ENCODE measurements around the gene USP34.

USP34 gene

DNA sequence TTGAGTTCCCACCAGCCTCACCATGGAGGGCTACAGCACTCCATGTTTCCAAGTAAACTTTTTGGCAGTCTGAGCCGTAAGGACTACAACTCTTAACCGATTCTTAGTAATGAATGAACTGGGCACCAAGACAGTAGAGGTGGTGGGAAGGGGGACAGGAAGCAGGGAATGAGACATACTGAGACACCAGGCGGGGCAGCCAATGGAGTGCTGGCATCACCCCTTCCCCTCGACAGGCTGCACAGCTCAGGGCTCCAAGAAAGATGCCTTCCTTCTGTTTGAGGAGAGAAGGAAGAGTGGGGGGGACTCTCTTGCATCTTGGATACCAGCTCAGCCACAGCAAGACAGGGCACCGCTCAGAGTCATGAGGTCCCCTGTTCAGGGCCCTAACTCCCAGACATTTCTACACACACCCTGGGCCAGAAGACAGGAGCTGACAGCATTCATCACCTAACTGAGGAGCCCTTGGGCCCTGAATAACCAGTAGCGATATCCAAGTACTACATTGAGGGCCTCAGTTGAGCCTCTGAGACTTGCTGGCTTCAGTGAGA is 45.2 kb downstream of the USP34 start:
- no peak; the same call in 1 of the 3 replicates for ATAC-seq
- no peak for TF ChIP-seq TOX (CRISPR knock-in tag; IDR thresholded peaks at IDR 0.05; ENCODE audit: borderline replicate concordance)
- TF ChIP-seq, protein P1, sequence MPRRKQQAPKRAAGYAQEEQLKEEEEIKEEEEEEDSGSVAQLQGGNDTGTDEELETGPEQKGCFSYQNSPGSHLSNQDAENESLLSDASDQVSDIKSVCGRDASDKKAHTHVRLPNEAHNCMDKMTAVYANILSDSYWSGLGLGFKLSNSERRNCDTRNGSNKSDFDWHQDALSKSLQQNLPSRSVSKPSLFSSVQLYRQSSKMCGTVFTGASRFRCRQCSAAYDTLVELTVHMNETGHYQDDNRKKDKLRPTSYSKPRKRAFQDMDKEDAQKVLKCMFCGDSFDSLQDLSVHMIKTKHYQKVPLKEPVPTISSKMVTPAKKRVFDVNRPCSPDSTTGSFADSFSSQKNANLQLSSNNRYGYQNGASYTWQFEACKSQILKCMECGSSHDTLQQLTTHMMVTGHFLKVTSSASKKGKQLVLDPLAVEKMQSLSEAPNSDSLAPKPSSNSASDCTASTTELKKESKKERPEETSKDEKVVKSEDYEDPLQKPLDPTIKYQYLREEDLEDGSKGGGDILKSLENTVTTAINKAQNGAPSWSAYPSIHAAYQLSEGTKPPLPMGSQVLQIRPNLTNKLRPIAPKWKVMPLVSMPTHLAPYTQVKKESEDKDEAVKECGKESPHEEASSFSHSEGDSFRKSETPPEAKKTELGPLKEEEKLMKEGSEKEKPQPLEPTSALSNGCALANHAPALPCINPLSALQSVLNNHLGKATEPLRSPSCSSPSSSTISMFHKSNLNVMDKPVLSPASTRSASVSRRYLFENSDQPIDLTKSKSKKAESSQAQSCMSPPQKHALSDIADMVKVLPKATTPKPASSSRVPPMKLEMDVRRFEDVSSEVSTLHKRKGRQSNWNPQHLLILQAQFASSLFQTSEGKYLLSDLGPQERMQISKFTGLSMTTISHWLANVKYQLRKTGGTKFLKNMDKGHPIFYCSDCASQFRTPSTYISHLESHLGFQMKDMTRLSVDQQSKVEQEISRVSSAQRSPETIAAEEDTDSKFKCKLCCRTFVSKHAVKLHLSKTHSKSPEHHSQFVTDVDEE (CRISPR knock-in tag; IDR thresholded peaks at IDR 0.05), result no peak
- no peak for TF ChIP-seq OSR1 (CRISPR knock-in tag; IDR thresholded peaks at IDR 0.05)

DNA sequence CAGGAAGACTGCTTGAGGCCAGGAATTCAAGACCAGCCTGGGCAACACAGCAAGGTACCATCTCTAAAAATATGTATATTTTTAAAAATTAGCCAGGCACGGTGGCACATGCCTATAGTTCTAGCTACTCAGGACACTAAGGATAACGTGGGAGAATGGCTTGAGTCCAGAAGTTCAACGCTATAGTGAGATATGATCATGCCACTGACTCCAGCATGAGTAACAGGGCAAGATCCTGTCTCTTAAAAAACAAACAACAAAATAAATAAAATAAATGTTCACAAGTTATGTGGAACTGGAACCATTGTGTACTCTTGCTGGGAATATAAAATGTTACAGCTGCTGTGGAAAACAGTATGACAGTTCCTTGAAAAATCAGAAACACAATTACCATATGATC is 47.2 kb downstream of the USP34 start:
- TF ChIP-seq ARNTL (CRISPR knock-in tag; IDR thresholded peaks at IDR 0.05; ENCODE audit: borderline replicate concordance, low read depth), result no peak
- TF ChIP-seq PPARA (CRISPR knock-in tag; IDR thresholded peaks at IDR 0.05; ENCODE audit: borderline replicate concordance), result no peak
- TF ChIP-seq ZNF70 (CRISPR knock-in tag; IDR thresholded peaks at IDR 0.05), result no peak
- no peak for TF ChIP-seq TCF4 (CRISPR knock-in tag; IDR thresholded peaks at IDR 0.05; ENCODE audit: borderline replicate concordance)
- no peak for TF ChIP-seq CSDC2 (CRISPR knock-in tag; IDR thresholded peaks at IDR 0.05)
- TF ChIP-seq, protein P2, sequence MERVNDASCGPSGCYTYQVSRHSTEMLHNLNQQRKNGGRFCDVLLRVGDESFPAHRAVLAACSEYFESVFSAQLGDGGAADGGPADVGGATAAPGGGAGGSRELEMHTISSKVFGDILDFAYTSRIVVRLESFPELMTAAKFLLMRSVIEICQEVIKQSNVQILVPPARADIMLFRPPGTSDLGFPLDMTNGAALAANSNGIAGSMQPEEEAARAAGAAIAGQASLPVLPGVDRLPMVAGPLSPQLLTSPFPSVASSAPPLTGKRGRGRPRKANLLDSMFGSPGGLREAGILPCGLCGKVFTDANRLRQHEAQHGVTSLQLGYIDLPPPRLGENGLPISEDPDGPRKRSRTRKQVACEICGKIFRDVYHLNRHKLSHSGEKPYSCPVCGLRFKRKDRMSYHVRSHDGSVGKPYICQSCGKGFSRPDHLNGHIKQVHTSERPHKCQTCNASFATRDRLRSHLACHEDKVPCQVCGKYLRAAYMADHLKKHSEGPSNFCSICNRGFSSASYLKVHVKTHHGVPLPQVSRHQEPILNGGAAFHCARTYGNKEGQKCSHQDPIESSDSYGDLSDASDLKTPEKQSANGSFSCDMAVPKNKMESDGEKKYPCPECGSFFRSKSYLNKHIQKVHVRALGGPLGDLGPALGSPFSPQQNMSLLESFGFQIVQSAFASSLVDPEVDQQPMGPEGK (CRISPR knock-in tag; IDR thresholded peaks at IDR 0.05; ENCODE audit: borderline replicate concordance), result no peak
- TF ChIP-seq, protein P1 (CRISPR knock-in tag; IDR thresholded peaks at IDR 0.05), result no peak
- TF ChIP-seq, protein P3, sequence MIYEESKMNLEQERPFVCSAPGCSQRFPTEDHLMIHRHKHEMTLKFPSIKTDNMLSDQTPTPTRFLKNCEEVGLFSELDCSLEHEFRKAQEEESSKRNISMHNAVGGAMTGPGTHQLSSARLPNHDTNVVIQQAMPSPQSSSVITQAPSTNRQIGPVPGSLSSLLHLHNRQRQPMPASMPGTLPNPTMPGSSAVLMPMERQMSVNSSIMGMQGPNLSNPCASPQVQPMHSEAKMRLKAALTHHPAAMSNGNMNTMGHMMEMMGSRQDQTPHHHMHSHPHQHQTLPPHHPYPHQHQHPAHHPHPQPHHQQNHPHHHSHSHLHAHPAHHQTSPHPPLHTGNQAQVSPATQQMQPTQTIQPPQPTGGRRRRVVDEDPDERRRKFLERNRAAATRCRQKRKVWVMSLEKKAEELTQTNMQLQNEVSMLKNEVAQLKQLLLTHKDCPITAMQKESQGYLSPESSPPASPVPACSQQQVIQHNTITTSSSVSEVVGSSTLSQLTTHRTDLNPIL (CRISPR knock-in tag; IDR thresholded peaks at IDR 0.05; ENCODE audit: low read depth), result no peak
- no peak for TF ChIP-seq RARB (CRISPR knock-in tag; IDR thresholded peaks at IDR 0.05)
- no peak for TF ChIP-seq ZNF8 (CRISPR knock-in tag; IDR thresholded peaks at IDR 0.05)
- no peak for TF ChIP-seq OSR1 (CRISPR knock-in tag; IDR thresholded peaks at IDR 0.05)
- TF ChIP-seq ZFP3 (CRISPR knock-in tag; IDR thresholded peaks at IDR 0.05), result no peak
- peak; percentile 30; the same call in 1 of the 3 replicates for ATAC-seq

DNA sequence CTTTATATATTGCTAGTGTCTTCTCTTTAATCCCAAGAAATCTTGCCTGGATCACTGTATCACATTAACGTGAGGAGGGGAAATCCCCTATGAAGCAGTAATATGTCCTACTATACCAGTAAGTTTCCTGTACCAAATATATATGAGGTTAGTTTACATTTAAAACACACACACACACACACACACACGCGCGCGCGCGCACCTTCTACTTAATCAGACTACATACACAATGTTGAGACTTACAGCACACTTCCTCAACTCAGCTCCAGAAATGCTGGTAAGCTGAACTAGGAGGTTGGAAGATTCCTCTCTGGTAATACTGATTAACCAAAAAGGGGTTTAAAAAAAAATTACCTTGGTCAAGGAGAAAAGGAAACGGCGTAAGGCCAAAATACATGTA is 49.3 kb downstream of the USP34 start:
- no peak for TF ChIP-seq GLIS3 (CRISPR knock-in tag; IDR thresholded peaks at IDR 0.05)
- TF ChIP-seq, protein P1 (CRISPR knock-in tag; IDR thresholded peaks at IDR 0.05), result no peak
- TF ChIP-seq ZNF8 (CRISPR knock-in tag; IDR thresholded peaks at IDR 0.05), result no peak

DNA sequence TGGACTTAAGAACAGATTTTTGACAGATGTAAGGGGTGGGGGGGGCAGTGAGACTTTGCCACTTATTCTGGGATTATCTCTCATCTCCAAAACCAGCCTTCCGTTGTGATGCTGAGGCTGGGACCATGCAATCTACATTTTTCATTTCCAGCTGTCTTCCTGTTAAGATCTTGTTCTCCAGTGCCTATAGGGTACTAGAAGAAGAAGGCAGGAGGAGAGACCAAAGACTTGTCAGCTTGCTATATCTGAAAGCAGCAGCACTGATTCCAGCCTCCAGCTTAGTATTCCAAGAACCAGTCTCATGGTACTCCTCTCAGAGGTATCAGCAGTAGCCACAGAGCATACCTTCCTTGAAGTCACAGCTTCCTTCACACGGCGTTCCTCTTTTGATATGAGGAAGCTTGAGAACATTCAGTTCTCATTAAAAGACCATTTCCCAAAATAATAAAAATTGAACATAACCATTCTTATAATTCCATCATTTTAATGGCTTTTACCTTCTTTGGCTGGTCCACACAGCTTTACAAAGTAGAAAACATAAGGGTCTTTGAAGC is 49.8 kb downstream of the USP34 start:
- TF ChIP-seq ZFP3 (CRISPR knock-in tag; IDR thresholded peaks at IDR 0.05) (no peak), BACH2 (CRISPR knock-in tag; IDR thresholded peaks at IDR 0.05; ENCODE audit: borderline replicate concordance) (no peak), SNAI2 (CRISPR knock-in tag; IDR thresholded peaks at IDR 0.05) (no peak), OSR1 (CRISPR knock-in tag; IDR thresholded peaks at IDR 0.05) (no peak), ZNF70 (CRISPR knock-in tag; IDR thresholded peaks at IDR 0.05) (no peak), ZNF565 (CRISPR knock-in tag; conservative IDR thresholded peaks at IDR 0.05; ENCODE audit: low read depth) (no peak), ARNTL (CRISPR knock-in tag; IDR thresholded peaks at IDR 0.05; ENCODE audit: borderline replicate concordance, low read depth) (no peak), CSDC2 (CRISPR knock-in tag; IDR thresholded peaks at IDR 0.05) (no peak), ISL1 (CRISPR knock-in tag; IDR thresholded peaks at IDR 0.05) (no peak)
- TF ChIP-seq, protein P2 (CRISPR knock-in tag; IDR thresholded peaks at IDR 0.05; ENCODE audit: borderline replicate concordance), result no peak
- TF ChIP-seq, protein P4, sequence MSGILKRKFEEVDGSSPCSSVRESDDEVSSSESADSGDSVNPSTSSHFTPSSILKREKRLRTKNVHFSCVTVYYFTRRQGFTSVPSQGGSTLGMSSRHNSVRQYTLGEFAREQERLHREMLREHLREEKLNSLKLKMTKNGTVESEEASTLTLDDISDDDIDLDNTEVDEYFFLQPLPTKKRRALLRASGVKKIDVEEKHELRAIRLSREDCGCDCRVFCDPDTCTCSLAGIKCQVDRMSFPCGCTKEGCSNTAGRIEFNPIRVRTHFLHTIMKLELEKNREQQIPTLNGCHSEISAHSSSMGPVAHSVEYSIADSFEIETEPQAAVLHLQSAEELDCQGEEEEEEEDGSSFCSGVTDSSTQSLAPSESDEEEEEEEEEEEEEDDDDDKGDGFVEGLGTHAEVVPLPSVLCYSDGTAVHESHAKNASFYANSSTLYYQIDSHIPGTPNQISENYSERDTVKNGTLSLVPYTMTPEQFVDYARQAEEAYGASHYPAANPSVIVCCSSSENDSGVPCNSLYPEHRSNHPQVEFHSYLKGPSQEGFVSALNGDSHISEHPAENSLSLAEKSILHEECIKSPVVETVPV (CRISPR knock-in tag; IDR thresholded peaks at IDR 0.05), result no peak
- no peak for ATAC-seq

More for the DNA sequence above, 49.3 kb downstream of the USP34 start:
- ATAC-seq, result no peak
